BE2C (cell line): ENCODE data around the gene MYLK.

Experiments
- DNase-seq: peaks from one replicate; pipeline ENCODE4 v3.0.0-alpha.2; 2020
- H3K27me3 ChIP-seq: fragments of 250-450 bp; sonication (Bioruptor Pico); 2 replicates; pipeline ENCODE4 v1.5.1; 2020; ENCODE audit warnings: mild to moderate bottlenecking
- H3K36me3 ChIP-seq: fragments of 250-450 bp; sonication (Bioruptor Pico); 2 replicates; pipeline ENCODE4 v1.5.1; 2020; ENCODE audit warnings: mild to moderate bottlenecking
- H3K4me1 ChIP-seq: fragments of 250-450 bp; sonication (Bioruptor Pico); 2 replicates; pipeline ENCODE4 v1.5.1; 2020
- H3K4me3 ChIP-seq: 2 replicates; pipeline ENCODE4 v1.5.1; 2011; ENCODE audit warnings: low read depth, low read length
- H3K9me3 ChIP-seq: fragments of 250-450 bp; sonication (Bioruptor Pico); 2 replicates; pipeline ENCODE4 v1.5.1; 2020
- TF ChIP-seq, protein P1 (sequence below): IDR thresholded peaks from 2 replicates; pipeline ENCODE4 v1.5.1; 2012; ENCODE audit warnings: mild to moderate bottlenecking, low read depth, low read length

The MYLK gene

DNA sequence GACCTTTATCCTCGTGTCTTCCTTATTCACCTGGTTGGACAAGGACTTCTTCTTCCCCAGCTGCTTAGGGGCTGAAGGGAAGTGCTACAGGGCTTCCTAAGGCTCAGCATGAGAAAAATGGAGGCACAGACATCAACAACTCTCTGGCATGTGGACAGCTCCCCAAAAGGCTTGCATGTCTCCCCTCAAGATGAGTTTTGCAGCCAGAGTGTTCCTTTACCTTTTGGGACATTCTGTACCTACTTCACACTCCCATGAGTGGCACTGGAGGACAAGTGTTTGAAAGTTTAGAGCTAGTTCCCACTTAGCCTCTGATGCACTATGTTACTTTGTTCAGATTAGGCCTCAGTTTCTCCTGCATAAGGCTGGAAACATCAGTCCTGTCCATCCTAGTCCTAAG is 222.2 kb downstream of the MYLK start:
- H3K4me1 ChIP-seq: peaks cover 5% of the 10 kb centered on the region
- no peaks in the 10 kb centered on the region for H3K9me3 ChIP-seq
- H3K36me3 ChIP-seq: no peaks in the 10 kb centered on the region
- TF ChIP-seq, protein P1, sequence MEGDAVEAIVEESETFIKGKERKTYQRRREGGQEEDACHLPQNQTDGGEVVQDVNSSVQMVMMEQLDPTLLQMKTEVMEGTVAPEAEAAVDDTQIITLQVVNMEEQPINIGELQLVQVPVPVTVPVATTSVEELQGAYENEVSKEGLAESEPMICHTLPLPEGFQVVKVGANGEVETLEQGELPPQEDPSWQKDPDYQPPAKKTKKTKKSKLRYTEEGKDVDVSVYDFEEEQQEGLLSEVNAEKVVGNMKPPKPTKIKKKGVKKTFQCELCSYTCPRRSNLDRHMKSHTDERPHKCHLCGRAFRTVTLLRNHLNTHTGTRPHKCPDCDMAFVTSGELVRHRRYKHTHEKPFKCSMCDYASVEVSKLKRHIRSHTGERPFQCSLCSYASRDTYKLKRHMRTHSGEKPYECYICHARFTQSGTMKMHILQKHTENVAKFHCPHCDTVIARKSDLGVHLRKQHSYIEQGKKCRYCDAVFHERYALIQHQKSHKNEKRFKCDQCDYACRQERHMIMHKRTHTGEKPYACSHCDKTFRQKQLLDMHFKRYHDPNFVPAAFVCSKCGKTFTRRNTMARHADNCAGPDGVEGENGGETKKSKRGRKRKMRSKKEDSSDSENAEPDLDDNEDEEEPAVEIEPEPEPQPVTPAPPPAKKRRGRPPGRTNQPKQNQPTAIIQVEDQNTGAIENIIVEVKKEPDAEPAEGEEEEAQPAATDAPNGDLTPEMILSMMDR: no peak
- H3K4me3 ChIP-seq: no peak overlapping the region
- H3K27me3 ChIP-seq: no peaks in the 10 kb centered on the region
- DNase-seq: no peak

DNA sequence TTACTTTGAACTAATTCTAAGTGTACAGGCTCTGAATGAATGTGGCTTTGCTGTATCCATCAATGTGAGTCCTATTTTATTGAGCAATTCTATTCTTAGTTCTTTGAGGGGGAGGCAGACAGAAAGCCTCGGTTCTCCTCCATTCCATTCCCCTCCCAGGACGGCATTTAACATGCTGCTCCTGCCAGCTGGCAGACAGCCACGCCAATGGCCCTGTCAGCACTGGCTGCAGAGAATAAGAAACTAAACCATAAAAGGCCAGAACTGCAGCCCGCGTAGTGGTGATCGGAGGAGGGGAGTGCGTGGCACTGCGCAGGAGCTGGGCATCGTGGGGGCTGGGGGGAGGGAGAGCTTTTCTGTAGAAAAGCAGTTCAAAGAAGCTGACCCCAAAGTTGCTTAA is 223.2 kb downstream of the MYLK start:
- peak; percentile 81 for DNase-seq
- TF ChIP-seq, protein P1: no peak
- H3K27me3 ChIP-seq: no peaks in the 10 kb centered on the region
- H3K4me3 ChIP-seq: peak overlapping the region; percentile 9; the same call in 1 of the 2 replicates
- H3K9me3 ChIP-seq: peaks cover 4% of the 10 kb centered on the region; the same call in 1 of the 2 replicates
- H3K36me3 ChIP-seq: no peaks in the 10 kb centered on the region
- H3K4me1 ChIP-seq: peaks cover 5% of the 10 kb centered on the region

GRCh38 chr3:123660141-123660675 is 223.9 kb downstream of the MYLK start:
- Histone ChIP-seq H3K9me3 (peaks cover 4% of the 10 kb centered on the region; the same call in 1 of the 2 replicates), H3K36me3 (no peaks in the 10 kb centered on the region), H3K4me3 (no peak overlapping the region), H3K27me3 (no peaks in the 10 kb centered on the region), H3K4me1 (peaks cover 5% of the 10 kb centered on the region)
- TF ChIP-seq, protein P1: no peak
- no peak for DNase-seq

GRCh38 chr3:123658852-123659206 is 225.3 kb downstream of the MYLK start:
- TF ChIP-seq, protein P1: no peak
- H3K27me3 ChIP-seq: no peaks in the 10 kb centered on the region
- DNase-seq: no peak
- H3K4me3 ChIP-seq: no peak overlapping the region
- peaks cover 6% of the 10 kb centered on the region for H3K4me1 ChIP-seq
- H3K9me3 ChIP-seq: peaks cover 4% of the 10 kb centered on the region; the same call in 1 of the 2 replicates
- H3K36me3 ChIP-seq: no peaks in the 10 kb centered on the region

DNA sequence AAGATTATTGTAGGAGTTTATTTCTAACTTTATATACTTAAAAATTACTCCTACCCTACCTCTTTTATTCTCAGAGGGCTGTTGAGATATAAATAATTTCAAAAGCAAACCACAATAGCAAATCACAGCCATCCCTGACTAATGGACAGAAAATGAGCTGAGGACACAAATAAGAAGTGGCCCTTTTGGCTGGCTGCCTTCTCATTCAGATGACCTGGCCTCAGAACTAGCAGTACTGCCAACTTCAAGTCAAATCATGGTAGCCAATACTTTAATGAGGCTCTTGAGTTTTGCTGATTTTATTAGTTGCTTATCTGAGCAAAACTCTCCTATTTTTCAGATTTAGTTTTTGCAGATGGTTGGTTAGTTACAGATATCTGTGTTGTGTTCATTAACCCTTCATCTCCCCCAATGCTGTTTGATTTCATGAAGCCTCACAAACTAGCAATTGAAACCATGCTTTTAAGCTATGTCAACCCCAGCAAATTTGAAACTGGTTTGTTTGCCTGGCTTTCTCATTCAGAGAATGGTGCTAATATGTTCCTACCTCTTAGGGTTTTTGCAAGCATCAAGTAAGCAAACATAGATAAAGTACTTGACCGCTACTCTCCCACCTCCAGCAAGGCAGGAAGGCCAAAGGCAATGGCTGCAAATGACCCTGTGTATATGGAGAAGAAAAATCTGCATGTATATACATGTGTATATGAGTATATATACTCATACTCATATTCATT is 225.8 kb downstream of the MYLK start:
- H3K4me1 ChIP-seq: peaks cover 11% of the 10 kb centered on the region
- TF ChIP-seq, protein P1: no peak
- no peaks in the 10 kb centered on the region for H3K36me3 ChIP-seq
- DNase-seq: no peak
- H3K27me3 ChIP-seq: no peaks in the 10 kb centered on the region
- H3K4me3 ChIP-seq: no peak overlapping the region
- peaks cover 4% of the 10 kb centered on the region; the same call in 1 of the 2 replicates for H3K9me3 ChIP-seq

DNA sequence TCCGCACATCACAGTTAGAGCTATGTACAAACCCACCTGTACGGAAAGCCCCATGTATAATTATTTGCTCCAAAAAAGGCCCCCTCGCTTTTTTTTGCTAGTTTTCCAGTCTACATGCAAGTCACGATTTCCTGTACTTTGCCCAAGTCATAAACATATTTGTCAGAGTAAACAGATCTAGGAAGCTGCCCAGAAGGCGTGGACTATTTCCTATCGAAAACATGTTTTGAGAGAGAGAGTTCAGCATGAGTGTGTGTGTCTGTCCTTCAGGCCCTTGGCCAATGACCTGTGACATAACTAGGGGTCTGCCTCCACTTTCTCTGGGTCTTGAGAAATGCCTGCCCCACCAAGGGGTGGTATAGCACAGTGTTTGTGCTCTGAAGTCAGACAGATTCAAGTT is 226.6 kb downstream of the MYLK start:
- H3K4me1 ChIP-seq: peaks cover 19% of the 10 kb centered on the region
- H3K36me3 ChIP-seq: no peaks in the 10 kb centered on the region
- DNase-seq: no peak

More for the DNA sequence above, 226.6 kb downstream of the MYLK start:
- Histone ChIP-seq H3K9me3 (peaks cover 4% of the 10 kb centered on the region; the same call in 1 of the 2 replicates), H3K4me3 (no peak overlapping the region), H3K27me3 (no peaks in the 10 kb centered on the region)
- TF ChIP-seq, protein P1: no peak
